GM23338 (cell line): ENCODE data around the gene UBN2. TPM values are rescaled to one million over a fixed set of nuclear protein-coding genes. Genes with fewer than 3 reads are reported as not detected.

Experiments used
- ATAC-seq: fragments of 200-7000 bp; cut with Tn5 transposase; 3 replicates; pipeline ENCODE4 v1.9.1; 2020
- DNase-seq: peaks from one replicate; pipeline ENCODE4 v3.0.0-alpha.2; 2015; ENCODE audit warnings: low spot score
- H2AFZ ChIP-seq: fragments of 200-600 bp; sonication (generic); 2 replicates; pipeline ENCODE4 v1.8.0; 2016; ENCODE audit warnings: antibody characterized with exemption, mild to moderate bottlenecking, moderate library complexity
- H3F3A ChIP-seq: fragments of 200-600 bp; sonication (generic); replicated peaks from 2 replicates; pipeline ENCODE4 v1.8.0; 2017; ENCODE audit warnings: antibody characterized with exemption, mixed run types, low read depth
- H3K27ac ChIP-seq: fragments of 200-600 bp; sonication (generic); 2 replicates; pipeline ENCODE4 v1.6.1; 2016; ENCODE audit warnings: low read depth
- H3K27me3 ChIP-seq: fragments of 200-600 bp; sonication (generic); 2 replicates; pipeline ENCODE4 v1.8.0; 2016; ENCODE audit warnings: mild to moderate bottlenecking, mixed run types, moderate library complexity; ENCODE audit not compliant: insufficient read depth
- H3K36me3 ChIP-seq: fragments of 200-600 bp; sonication (generic); 2 replicates; pipeline ENCODE4 v1.8.0; 2016; ENCODE audit warnings: mild to moderate bottlenecking; ENCODE audit not compliant: insufficient read depth
- H3K4me1 ChIP-seq: fragments of 200-600 bp; sonication (generic); 2 replicates; pipeline ENCODE4 v1.8.0; 2016; ENCODE audit warnings: mild to moderate bottlenecking, moderate library complexity; ENCODE audit not compliant: insufficient read depth
- H3K4me2 ChIP-seq: fragments of 200-600 bp; sonication (generic); 2 replicates; pipeline ENCODE4 v1.7.1; 2017; ENCODE audit warnings: mixed run types
- H3K4me3 ChIP-seq: fragments of 200-600 bp; sonication (generic); 2 replicates; pipeline ENCODE4 v1.6.1; 2016; ENCODE audit warnings: mixed run types
- H3K79me2 ChIP-seq: fragments of 200-600 bp; sonication (generic); replicated peaks from 2 replicates; pipeline ENCODE4 v1.8.0; 2017; ENCODE audit warnings: mild to moderate bottlenecking; ENCODE audit not compliant: insufficient read depth
- H3K9me2 ChIP-seq: fragments of 200-600 bp; sonication (generic); 2 replicates; pipeline ENCODE4 v1.8.0; 2017; ENCODE audit not compliant: insufficient read depth
- H4K20me1 ChIP-seq: fragments of 200-600 bp; sonication (generic); replicated peaks from 2 replicates; pipeline ENCODE4 v1.8.0; 2017; ENCODE audit warnings: mild to moderate bottlenecking; ENCODE audit not compliant: insufficient read depth
- H3K27ac Mint-ChIP-seq: 2 replicates; pipeline ENCODE4 v1.8.0; 2020; ENCODE audit warnings: inconsistent platforms, mild to moderate bottlenecking, moderate library complexity, mixed read lengths
- H3K27me3 Mint-ChIP-seq: 3 replicates; pipeline ENCODE4 v1.8.0; 2022; ENCODE audit warnings: low read depth, mild to moderate bottlenecking, moderate library complexity, mixed read lengths, inconsistent platforms; ENCODE audit not compliant: insufficient read depth, poor library complexity
- H3K36me3 Mint-ChIP-seq: 3 replicates; pipeline ENCODE4 v1.8.0; 2021; ENCODE audit warnings: low read depth, mild to moderate bottlenecking, inconsistent platforms, moderate library complexity, mixed read lengths
- H3K4me1 Mint-ChIP-seq: 3 replicates; pipeline ENCODE4 v1.8.0; 2020; ENCODE audit warnings: mild to moderate bottlenecking, inconsistent platforms, mixed read lengths
- H3K4me3 Mint-ChIP-seq: 3 replicates; pipeline ENCODE4 v1.8.0; 2021; ENCODE audit warnings: moderate library complexity, mild to moderate bottlenecking, inconsistent platforms, mixed read lengths
- H3K9me3 Mint-ChIP-seq: 3 replicates; pipeline ENCODE4 v1.8.0; 2020; ENCODE audit warnings: moderate library complexity, mild to moderate bottlenecking, inconsistent platforms, mixed read lengths
- CREB1 ChIP-seq: fragments of 250-450 bp; sonication (Bioruptor Pico); IDR thresholded peaks from 2 replicates; pipeline ENCODE4 v1.5.0; 2020; ENCODE audit warnings: low read depth, mild to moderate bottlenecking, moderate library complexity
- CTCF ChIP-seq, 2 experiments: fragments of 200-600 bp in 1 of 2; sonication (generic) in 1 of 2; conservative IDR thresholded peaks; 2 replicates each; pipeline versions ENCODE4 v1.5.1 to v1.6.1; 2016 to 2017; ENCODE audit warnings: antibody characterized with exemption in 2 of 2, low read depth in 2 of 2, mild to moderate bottlenecking in 2 of 2, moderate library complexity in 1 of 2
- ETS1 ChIP-seq: IDR thresholded peaks from 2 replicates; pipeline ENCODE4 v1.6.1; 2016; ENCODE audit warnings: antibody characterized with exemption
- EZH2 ChIP-seq: fragments of 200-600 bp; sonication (generic); IDR thresholded peaks from one replicate; pipeline ENCODE4 v1.8.0; 2017; ENCODE audit warnings: antibody characterized with exemption, mild to moderate bottlenecking, low read depth; ENCODE audit not compliant: unreplicated experiment
- EZH2phosphoT487 ChIP-seq: fragments of 200-600 bp; sonication (generic); IDR thresholded peaks from one replicate; pipeline ENCODE4 v1.8.1; 2018; ENCODE audit warnings: antibody characterized with exemption; ENCODE audit not compliant: unreplicated experiment
- NANOG ChIP-seq: IDR thresholded peaks from 2 replicates; pipeline ENCODE4 v1.6.1; 2016; ENCODE audit warnings: antibody characterized with exemption, borderline replicate concordance
- POLR2AphosphoS5 ChIP-seq: IDR thresholded peaks from 2 replicates; pipeline ENCODE4 v1.6.1; 2016; ENCODE audit warnings: antibody characterized with exemption, low read depth
- ZNF114 ChIP-seq: fragments of 250-450 bp; sonication (Bioruptor Pico); IDR thresholded peaks from 2 replicates; pipeline ENCODE4 v1.5.0; 2020; ENCODE audit warnings: mild to moderate bottlenecking, moderate library complexity
- ZNF462 ChIP-seq: fragments of 250-450 bp; sonication (Bioruptor Pico); IDR thresholded peaks from 2 replicates; pipeline ENCODE4 v1.5.0; 2020; ENCODE audit warnings: mild to moderate bottlenecking, moderate library complexity
- polyA plus RNA-seq: library from polyadenylated mRNA; unstranded; fragments of >200 nt; fragmentation: Nextera tagmentation; extraction: Ambion mirVana; gene quantifications from 2 replicates; pipeline ENCODE4 v1.2.1, GENCODE V29; 2016
- total RNA-seq: library from RNA; depleted of rRNA; stranded (reverse); fragments of >200 nt; shearing (Covaris generic); gene quantifications from 2 replicates; pipeline ENCODE4 v1.2.3, GENCODE V29; 2014

The UBN2 gene
- total and polyA plus RNA-seq, 2 experiments from 2014 or later, result 18.5 to 26.6 TPM

- Mint-ChIP-seq H3K36me3 (peaks cover 28% of the 10 kb centered on the region), H3K4me3 (no peak overlapping the region), H3K27ac (no peak overlapping the region), H3K4me1 (no peaks in the 10 kb centered on the region), H3K27me3 (no peaks in the 10 kb centered on the region), H3K9me3 (no peaks in the 10 kb centered on the region)
- DNase-seq (no peak), ATAC-seq (no peak)
- Histone ChIP-seq H3K4me3 (no peak overlapping the region), H3K4me2 (no peak overlapping the region), H3K36me3 (peaks cover 8% of the 10 kb centered on the region), H3K4me1 (no peaks in the 10 kb centered on the region), H4K20me1 (peaks cover 7% of the 10 kb centered on the region), H2AFZ (no peak overlapping the region), H3F3A (no peaks in the 10 kb centered on the region), H3K27ac (no peak overlapping the region), H3K79me2 (peaks cover 18% of the 10 kb centered on the region; the same call in 1 of the 2 replicates), H3K27me3 (no peaks in the 10 kb centered on the region), H3K9me2 (no peaks in the 10 kb centered on the region)
- TF ChIP-seq CREB1 (CRISPR knock-in tag), result no peak
Observed at GRCh38 chr7:139245401-139245800, 14.4 kb downstream of the UBN2 start.

- Histone ChIP-seq H3K27ac (no peak overlapping the region), H3K27me3 (no peaks in the 10 kb centered on the region), H3K4me3 (no peak overlapping the region), H3K79me2 (peaks cover 18% of the 10 kb centered on the region; the same call in 1 of the 2 replicates), H3K9me2 (no peaks in the 10 kb centered on the region), H3K36me3 (peaks cover 10% of the 10 kb centered on the region; the same call in 1 of the 2 replicates), H3K4me2 (no peak overlapping the region), H2AFZ (no peak overlapping the region), H4K20me1 (peaks cover 7% of the 10 kb centered on the region; the same call in 1 of the 2 replicates), H3F3A (no peaks in the 10 kb centered on the region), H3K4me1 (no peaks in the 10 kb centered on the region)
- no peak for ATAC-seq
- peak overlapping the region; percentile 62; the same call in 1 of the 2 replicates for H3K27ac Mint-ChIP-seq
- no peaks in the 10 kb centered on the region for H3K9me3 Mint-ChIP-seq
- no peaks in the 10 kb centered on the region for H3K27me3 Mint-ChIP-seq
- peaks cover 26% of the 10 kb centered on the region for H3K36me3 Mint-ChIP-seq
- DNase-seq, result no peak
- no peaks in the 10 kb centered on the region for H3K4me1 Mint-ChIP-seq
- H3K4me3 Mint-ChIP-seq, result no peak overlapping the region
- TF ChIP-seq NANOG (no peak), ZNF462 (CRISPR knock-in tag) (no peak), CREB1 (CRISPR knock-in tag) (no peak), ZNF114 (CRISPR knock-in tag) (no peak), EZH2 (no peak), POLR2AphosphoS5 (no peak), ETS1 (no peak), EZH2phosphoT487 (no peak), CTCF (conservative IDR thresholded peaks at IDR 0.05; ENCODE audit: low read depth in 2 of 2) (no peak)
Observed at GRCh38 chr7:139246494-139246893, 15.5 kb downstream of the UBN2 start.
